LNCaP clone FGC (cell line): ENCODE data around the gene GOLGA6B.
"Not testable (repeated sequence)": the region's sequence is repeated elsewhere in the genome, so short reads cannot be mapped to it uniquely, and the experiment has no call there.

Experiments used
- DNase-seq: peaks from one replicate; pipeline ENCODE4 v3.0.0-alpha.2; 2011; ENCODE audit warnings: low read depth
- H3K4me3 ChIP-seq: 2 replicates; pipeline ENCODE4 v1.5.1; 2011; ENCODE audit warnings: mild to moderate bottlenecking, low read depth, low read length, control low read depth
- TF ChIP-seq, protein P1 (sequence below): IDR thresholded peaks from 2 replicates; pipeline ENCODE4 v1.5.1; 2012; ENCODE audit warnings: mild to moderate bottlenecking; ENCODE audit not compliant: control insufficient read depth, insufficient read depth; ENCODE audit errors: extremely low read depth

GOLGA6B gene

DNA sequence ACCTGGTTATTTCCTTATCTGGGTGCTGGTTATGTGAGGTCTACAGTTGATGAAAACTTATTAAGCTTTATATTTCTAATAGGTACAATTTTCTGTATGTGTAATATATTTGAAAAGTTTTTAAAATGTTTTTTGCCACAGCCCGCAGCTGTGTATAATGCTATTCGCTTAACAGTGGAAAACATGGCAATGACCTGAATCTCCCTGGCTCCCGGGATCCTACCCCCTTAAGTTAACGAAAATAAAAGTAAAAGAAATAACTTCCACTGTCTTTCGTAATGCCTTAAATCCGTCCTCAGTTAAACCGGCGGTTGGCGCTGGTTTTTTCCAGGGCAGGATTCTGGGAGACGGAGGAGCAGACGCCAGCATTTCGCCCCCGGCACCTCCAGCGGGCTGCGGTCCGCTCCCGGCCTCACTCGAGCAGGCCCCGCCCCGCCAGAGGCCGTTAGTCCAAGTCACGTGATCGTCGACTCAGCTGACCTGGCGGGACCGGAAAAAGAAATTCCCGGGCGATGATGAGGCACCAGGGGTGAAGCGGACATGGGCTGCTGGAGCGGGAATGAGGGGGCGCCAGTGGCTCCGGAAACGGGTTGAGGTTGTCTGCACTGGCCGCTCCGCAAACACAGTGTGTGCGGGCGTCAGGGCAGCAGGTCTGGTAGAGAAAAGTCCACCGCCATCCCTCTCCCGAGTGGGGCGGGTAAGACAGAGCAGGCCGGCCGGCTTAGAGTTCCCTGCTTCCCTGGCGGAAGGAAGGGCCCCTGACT is 17.8 kb upstream of the GOLGA6B start:
- peak overlapping the region; percentile 45 for H3K4me3 ChIP-seq
- DNase-seq = peak; percentile 31

DNA sequence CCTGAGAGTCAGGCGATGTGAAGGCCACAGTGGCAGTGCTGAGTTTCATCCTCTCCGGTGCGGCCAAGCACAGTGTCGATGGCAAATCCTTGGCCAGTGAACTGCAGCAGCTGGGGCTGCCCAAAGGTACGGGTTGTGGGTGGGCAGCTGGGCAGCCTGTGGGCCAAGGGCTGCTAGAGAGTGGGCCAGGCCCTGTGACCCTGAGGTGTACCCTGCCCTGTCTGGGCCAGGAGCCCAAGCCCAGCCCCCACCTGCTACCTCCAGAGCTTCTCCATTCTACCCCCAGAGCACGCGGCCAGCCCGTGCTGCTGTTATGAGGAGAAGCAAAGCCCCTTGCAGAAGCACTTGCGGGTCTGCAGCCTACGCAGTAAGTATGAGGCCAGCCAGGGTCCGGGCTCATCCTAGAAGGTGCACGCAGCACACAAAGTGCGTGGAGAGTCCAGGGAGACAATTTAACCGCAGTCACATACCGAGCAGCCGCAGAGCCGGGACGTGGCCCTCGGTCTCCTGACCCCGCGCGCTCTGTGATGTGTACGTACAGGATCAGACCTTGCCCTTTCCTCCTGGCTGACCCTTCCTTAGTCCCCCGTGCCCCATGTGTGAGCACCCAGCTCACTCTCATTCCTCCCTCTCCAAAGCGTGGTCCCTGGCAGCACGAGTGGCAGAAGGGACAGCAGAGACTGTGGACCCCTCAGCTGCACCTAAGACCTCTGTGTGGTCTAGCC is 14.6 kb upstream of the GOLGA6B start:
- not testable (repeated sequence) for H3K4me3 ChIP-seq, DNase-seq

DNA sequence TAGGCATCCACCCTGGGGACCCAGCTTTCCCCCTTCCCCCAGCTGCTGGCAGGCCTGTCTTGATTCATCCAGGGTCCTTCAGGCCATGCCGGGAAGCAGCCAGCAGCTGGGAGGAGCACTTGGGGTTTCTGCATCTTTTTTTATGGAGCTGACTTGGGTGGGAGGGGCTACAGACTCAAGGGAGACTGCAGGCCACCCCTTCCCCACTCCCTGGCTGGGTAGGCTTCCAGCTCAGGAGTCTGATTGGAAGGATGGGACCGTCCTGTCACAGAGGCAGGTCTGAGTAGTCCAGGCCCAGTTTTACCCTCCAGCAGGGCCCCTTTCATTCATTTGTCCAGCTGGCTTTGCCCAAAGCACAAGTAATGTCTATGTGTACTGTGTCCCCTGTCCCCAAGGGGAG is 12.2 kb upstream of the GOLGA6B start:
- not testable (repeated sequence) for DNase-seq, H3K4me3 ChIP-seq

DNA sequence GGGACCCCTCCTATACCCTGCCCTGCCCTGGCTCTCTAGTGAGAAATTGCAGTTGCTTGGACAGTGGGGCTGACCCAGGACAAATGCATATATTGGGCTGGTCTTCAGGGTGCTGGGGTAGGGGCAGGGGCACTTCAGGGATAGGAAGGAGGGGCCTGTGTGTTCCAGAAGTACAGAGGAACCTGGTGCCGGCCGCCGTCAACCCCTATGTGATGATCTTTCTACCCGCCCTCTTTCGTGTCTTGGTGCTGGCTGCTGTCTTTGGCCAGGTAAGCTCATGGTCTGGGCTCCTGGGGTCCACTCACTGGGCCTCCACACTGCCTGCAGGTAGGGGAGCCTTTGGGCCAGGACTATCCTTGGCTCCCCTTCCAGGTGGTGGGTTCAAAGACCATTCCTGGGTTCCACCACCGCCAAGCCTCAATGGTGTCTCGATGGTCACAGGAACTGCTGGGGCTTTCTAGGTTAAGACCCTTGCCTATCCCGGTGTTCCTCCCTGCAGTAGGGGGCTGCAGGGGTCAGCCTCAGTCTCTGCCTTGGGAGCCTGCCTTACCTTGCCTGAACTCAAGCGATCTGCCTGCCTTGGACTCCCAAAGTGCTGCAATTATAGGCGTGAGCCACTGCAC is 5.8 kb upstream of the GOLGA6B start:
- DNase-seq, H3K4me3 ChIP-seq: not testable (repeated sequence)

DNA sequence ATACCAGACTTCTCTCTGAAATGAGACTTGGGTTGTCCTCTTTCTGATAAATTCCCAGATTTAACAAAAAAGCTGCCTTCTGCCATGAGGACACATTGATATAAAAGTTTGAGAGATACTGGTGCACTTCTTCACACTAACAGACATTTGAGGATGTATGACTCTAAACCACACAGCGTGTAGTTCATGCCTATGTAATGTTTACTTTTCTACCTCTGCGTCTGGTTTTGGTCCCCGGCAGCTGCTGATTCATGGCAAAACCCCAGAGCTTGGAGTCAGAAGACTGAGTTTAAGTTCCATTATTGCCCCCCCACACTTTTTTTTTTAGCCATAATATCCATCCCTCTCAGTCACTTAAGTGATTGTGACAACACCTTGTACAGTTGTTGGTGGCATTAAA is 1.5 kb downstream of the GOLGA6B start:
- DNase-seq, H3K4me3 ChIP-seq: not testable (repeated sequence)

DNA sequence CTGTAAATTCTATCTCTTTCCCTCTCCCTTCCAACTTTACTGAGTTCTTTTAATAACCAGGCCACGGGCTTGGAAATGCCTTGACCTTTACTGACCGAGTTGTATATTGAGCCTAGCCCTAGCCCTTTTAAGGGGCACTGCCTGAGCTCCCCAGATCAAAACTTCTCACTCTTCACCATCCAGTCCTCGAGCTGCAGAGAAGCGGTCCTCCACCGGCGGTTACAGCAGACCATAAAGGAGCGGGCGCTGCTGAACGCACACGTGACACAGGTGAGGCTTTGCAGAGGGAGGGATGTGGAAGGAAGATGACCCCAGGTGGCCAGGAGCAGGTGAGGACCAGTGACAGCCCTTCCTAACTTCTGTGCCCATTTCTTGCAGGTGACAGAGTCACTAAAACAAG is 6.6 kb downstream of the GOLGA6B start:
- DNase-seq, H3K4me3 ChIP-seq: not testable (repeated sequence)

DNA sequence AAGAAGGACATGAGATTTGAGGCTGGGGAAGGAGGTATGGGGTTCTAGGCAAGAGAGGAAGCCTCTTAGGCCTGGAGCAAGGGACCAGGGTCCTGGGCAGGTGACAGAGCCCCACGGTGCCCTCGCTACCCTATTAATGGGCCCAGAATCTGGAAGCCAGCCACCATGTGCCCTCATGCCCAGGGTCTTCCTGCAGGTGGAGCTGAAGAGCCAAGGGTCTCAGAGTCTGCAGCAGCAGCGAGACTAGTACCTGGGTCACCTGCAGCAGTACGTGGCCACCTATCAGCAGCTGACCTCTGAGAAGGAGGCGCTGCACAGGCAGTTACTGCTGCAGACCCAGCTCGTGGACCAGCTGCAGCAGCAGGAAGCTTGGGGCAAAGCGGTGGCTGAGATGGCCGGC is 9.4 kb downstream of the GOLGA6B start:
- DNase-seq, H3K4me3 ChIP-seq: not testable (repeated sequence)

DNA sequence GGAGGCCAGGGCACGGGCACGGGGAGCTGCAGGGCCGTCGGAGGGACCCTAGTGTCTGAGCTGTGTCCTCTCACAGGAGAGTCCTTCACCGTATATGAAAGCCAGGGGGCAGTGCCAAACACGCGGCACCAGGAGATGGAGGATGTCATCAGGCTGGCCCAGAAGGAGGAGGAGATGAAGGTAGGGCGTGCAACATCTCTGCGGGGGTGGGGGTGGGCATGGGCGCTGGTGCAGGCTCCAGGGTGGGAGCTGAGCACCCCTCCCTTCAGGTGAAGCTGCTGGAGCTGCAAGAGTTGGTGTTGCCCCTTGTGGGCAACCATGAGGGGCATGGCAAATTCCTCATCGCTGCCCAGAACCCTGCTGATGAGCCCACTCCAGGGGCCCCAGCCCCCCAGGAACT is 11.2 kb downstream of the GOLGA6B start:
- H3K4me3 ChIP-seq, DNase-seq: not testable (repeated sequence)

DNA sequence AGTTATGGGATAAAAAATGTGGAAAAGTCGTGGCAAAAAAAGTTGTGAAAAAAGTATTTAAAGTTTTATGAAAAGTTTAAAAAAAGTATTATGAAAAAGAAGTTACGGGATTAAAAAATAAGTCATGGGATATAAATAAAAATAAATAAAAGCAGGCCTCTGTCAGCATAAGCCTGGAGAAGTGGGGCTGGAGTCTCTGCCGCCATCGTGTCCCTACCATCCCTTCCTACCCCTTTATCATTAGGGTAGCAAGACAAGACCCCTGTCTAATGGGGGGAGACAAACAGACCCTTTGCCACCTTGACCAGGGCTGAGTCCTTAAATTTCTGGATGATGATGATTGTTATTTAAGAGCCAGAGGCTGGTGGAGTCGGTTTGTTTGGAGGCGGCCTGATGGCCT is 15.3 kb downstream of the GOLGA6B start:
- not testable (repeated sequence) for DNase-seq, H3K4me3 ChIP-seq

DNA sequence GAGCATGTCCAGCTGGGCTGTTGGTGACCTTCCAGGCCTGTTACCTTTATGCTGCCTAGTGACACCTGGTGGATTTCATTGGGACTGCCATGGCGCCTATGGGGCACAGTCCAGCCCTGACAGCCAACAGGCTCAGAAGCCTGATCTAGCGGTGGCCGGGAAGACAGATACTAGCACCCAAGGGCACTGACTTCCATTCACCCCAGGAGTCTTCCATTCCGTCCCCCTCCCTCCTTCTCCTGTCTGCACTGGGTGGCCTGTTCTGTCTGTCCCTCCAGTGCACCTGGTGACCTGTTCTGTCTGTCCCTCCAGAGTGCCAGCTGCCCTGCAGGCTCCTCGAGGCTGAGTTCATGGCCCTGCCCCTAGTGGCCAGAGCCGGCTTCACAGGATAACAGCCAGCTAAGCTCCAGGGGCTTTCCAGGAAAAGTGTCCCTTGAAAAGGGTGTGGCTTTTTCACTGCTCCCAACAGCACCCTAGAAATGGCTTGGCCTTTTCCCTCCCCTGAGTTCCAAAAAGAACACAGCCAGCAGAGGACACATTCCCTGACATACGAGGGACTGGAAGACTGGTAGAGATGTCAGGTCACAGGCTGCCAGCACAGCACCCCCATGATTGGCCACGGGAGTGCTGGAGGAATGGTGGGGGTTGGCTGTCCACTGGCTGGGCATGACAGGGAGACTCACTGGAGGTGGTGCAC is 16.3 kb downstream of the GOLGA6B start:
- DNase-seq = peak; percentile 49
- peak overlapping the region; percentile 39 for H3K4me3 ChIP-seq
- TF ChIP-seq, protein P1, sequence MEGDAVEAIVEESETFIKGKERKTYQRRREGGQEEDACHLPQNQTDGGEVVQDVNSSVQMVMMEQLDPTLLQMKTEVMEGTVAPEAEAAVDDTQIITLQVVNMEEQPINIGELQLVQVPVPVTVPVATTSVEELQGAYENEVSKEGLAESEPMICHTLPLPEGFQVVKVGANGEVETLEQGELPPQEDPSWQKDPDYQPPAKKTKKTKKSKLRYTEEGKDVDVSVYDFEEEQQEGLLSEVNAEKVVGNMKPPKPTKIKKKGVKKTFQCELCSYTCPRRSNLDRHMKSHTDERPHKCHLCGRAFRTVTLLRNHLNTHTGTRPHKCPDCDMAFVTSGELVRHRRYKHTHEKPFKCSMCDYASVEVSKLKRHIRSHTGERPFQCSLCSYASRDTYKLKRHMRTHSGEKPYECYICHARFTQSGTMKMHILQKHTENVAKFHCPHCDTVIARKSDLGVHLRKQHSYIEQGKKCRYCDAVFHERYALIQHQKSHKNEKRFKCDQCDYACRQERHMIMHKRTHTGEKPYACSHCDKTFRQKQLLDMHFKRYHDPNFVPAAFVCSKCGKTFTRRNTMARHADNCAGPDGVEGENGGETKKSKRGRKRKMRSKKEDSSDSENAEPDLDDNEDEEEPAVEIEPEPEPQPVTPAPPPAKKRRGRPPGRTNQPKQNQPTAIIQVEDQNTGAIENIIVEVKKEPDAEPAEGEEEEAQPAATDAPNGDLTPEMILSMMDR = peak; percentile 67

DNA sequence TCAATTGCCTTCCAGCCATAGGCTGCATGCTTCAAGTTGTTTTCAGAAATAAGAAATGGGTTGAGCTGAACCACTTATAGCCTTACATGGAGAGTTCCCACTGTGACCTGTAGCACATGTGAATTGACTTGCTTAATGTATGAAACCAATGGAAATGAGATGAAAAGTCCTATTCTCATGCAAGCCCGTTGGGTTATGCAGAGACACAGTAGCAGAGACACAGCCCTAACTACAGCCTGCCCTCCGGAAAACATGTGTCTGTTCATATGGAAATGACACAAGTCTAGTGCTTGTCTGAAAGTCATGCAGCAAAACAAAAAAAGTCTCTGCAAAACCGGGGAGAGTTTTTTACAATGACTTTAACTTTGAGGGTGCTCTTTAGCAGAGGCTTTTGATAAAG is 17.0 kb downstream of the GOLGA6B start:
- TF ChIP-seq, protein P1 = no peak

DNA sequence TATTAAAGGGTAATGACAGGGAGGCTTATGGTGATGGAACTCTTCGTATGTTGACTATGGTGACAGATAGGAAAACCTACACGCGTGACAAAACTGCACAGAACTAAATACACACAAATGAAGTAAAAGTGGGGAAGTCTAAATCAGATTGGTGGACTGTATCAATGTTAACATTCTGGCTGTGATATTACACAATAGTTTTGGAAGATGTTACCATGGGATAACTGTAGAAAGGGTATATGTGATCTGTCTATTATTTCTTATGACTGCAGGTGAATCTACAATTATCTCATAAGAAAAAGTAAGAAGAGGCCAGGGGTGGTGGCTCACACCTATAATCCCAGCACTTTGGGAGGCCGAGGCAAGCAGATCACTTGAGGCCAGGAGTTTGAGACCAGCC is 22.3 kb downstream of the GOLGA6B start:
- H3K4me3 ChIP-seq = no peak overlapping the region
- DNase-seq = no peak
- TF ChIP-seq, protein P1 = no peak

More for the DNA sequence above, 17.0 kb downstream of the GOLGA6B start:
- no peak for DNase-seq
- no peak overlapping the region for H3K4me3 ChIP-seq
